Mesenchymal stem cell (in vitro differentiated cells and primary cell): ENCODE data around the gene PMPCB.
A peak's percentile ranks its signal among the peaks of the same experiment; 100 is the strongest.

Source experiments
- DNase-seq: peaks from one replicate; pipeline ENCODE4 v3.0.0-alpha.2; 2013
- H2AFZ ChIP-seq: one replicate; pipeline ENCODE4 v1.6.1; 2013; ENCODE audit warnings: low read depth, mild to moderate bottlenecking, control low read depth, inconsistent platforms, low read length, moderate library complexity
- H2AK5ac ChIP-seq: 2 replicates; pipeline ENCODE4 v1.6.1; 2013; ENCODE audit warnings: low read length, moderate library complexity, mild to moderate bottlenecking, inconsistent platforms; ENCODE audit not compliant: severe bottlenecking
- H2BK120ac ChIP-seq: one replicate; pipeline ENCODE4 v1.6.1; 2013; ENCODE audit warnings: low read depth, mild to moderate bottlenecking, inconsistent platforms, low read length, moderate library complexity
- H2BK12ac ChIP-seq, 2 experiments: one replicate each; pipeline ENCODE4 v1.6.1; 2013; ENCODE audit warnings: inconsistent platforms in 2 of 2, low read length in 2 of 2, mild to moderate bottlenecking in 2 of 2, moderate library complexity in 2 of 2, control low read depth in 1 of 2
- H2BK15ac ChIP-seq: one replicate; pipeline ENCODE4 v1.6.1; 2013; ENCODE audit warnings: mild to moderate bottlenecking, low read depth, inconsistent platforms; ENCODE audit not compliant: poor library complexity, severe bottlenecking
- H2BK5ac ChIP-seq: 2 replicates; pipeline ENCODE4 v1.6.1; 2013; ENCODE audit warnings: low read depth, mild to moderate bottlenecking, low read length, control low read depth, inconsistent platforms; ENCODE audit not compliant: poor library complexity, severe bottlenecking
- H3K14ac ChIP-seq, 2 experiments: one replicate each; pipeline ENCODE4 v1.6.1; 2013; ENCODE audit warnings: inconsistent platforms in 2 of 2, low read length in 2 of 2, control low read depth in 1 of 2, mild to moderate bottlenecking in 1 of 2, moderate library complexity in 1 of 2
- H3K18ac ChIP-seq, 2 experiments: one replicate each; pipeline ENCODE4 v1.6.1; 2013; ENCODE audit warnings: inconsistent platforms in 2 of 2, low read length in 2 of 2, control low read depth in 1 of 2, low read depth in 1 of 2, mild to moderate bottlenecking in 1 of 2
- H3K23ac ChIP-seq, 2 experiments: one replicate each; pipeline ENCODE4 v1.6.1; 2013; ENCODE audit warnings: inconsistent platforms in 2 of 2, low read length in 2 of 2, mild to moderate bottlenecking in 2 of 2, moderate library complexity in 2 of 2, control low read depth in 1 of 2
- H3K27ac ChIP-seq: 2 replicates; pipeline ENCODE4 v1.5.1; 2013; ENCODE audit warnings: mild to moderate bottlenecking, moderate library complexity, low read length, control low read depth, inconsistent platforms; ENCODE audit not compliant: poor library complexity, severe bottlenecking
- H3K27me3 ChIP-seq, 2 experiments: 2 replicates each; pipeline versions ENCODE4 v1.6.1 to v1.7.0; 2013; ENCODE audit warnings: low read length in 2 of 2, mild to moderate bottlenecking in 2 of 2, moderate library complexity in 2 of 2, control low read depth in 1 of 2, inconsistent platforms in 1 of 2; ENCODE audit not compliant: control insufficient read depth in 1 of 2, insufficient read depth in 1 of 2
- H3K36me3 ChIP-seq, 2 experiments: 2 replicates each; pipeline versions ENCODE4 v1.6.1 to v1.7.0; 2013; ENCODE audit warnings: low read length in 2 of 2, control low read depth in 1 of 2, inconsistent platforms in 1 of 2, low read depth in 1 of 2, mild to moderate bottlenecking in 1 of 2; ENCODE audit not compliant: insufficient read depth in 2 of 2, control insufficient read depth in 1 of 2
- H3K4ac ChIP-seq, 2 experiments: one replicate each; pipeline ENCODE4 v1.6.1; 2013; ENCODE audit warnings: inconsistent platforms in 2 of 2, low read length in 2 of 2, mild to moderate bottlenecking in 2 of 2, moderate library complexity in 2 of 2, control low read depth in 1 of 2, low read depth in 1 of 2
- H3K4me1 ChIP-seq: 2 replicates; pipeline ENCODE4 v1.6.1; 2013; ENCODE audit warnings: low read depth, low read length, control low read depth; ENCODE audit not compliant: control insufficient read depth, insufficient read depth
- H3K4me2 ChIP-seq: 2 replicates; pipeline ENCODE4 v1.6.1; 2013; ENCODE audit warnings: low read length, mild to moderate bottlenecking, inconsistent platforms; ENCODE audit not compliant: poor library complexity, severe bottlenecking
- H3K4me3 ChIP-seq, 2 experiments: 2 replicates each; pipeline versions ENCODE4 v1.5.1 to v1.7.0; 2013; ENCODE audit warnings: low read length in 2 of 2, mild to moderate bottlenecking in 2 of 2, control low read depth in 1 of 2, low read depth in 1 of 2; ENCODE audit not compliant: insufficient read depth in 1 of 2
- H3K79me1 ChIP-seq: replicated peaks from 2 replicates; pipeline ENCODE4 v1.6.1; 2013; ENCODE audit warnings: mild to moderate bottlenecking, control low read depth, low read length, inconsistent platforms; ENCODE audit not compliant: poor library complexity, severe bottlenecking
- H3K9ac ChIP-seq: 2 replicates; pipeline ENCODE4 v1.7.0; 2013; ENCODE audit warnings: mild to moderate bottlenecking, low read length, moderate library complexity
- H3K9me3 ChIP-seq: 2 replicates; pipeline ENCODE4 v1.7.0; 2013; ENCODE audit warnings: mild to moderate bottlenecking, low read length; ENCODE audit not compliant: control insufficient read depth
- H4K8ac ChIP-seq: one replicate; pipeline ENCODE4 v1.6.1; 2013; ENCODE audit warnings: inconsistent platforms, mild to moderate bottlenecking, low read length, moderate library complexity
- H4K91ac ChIP-seq: one replicate; pipeline ENCODE4 v1.6.1; 2013; ENCODE audit warnings: mild to moderate bottlenecking, low read length, inconsistent platforms
- WGBS: methylation state at CpG from one replicate; pipeline ENCODE4 v1.1.7; 2013; ENCODE audit warnings: mixed read lengths; 5-methylcytosine and 5-hydroxymethylcytosine counted together

Gene PMPCB

GRCh38 chr7:103343332-103343731 is 46.1 kb downstream of the PMPCB start:
- H2AK5ac ChIP-seq: no peak overlapping the region
- no peak overlapping the region for H4K8ac ChIP-seq
- H3K36me3 ChIP-seq: peaks cover 8 to 32% of the 10 kb centered on the region in 2 experiments
- H3K27me3 ChIP-seq: no peaks in the 10 kb centered on the region
- H3K14ac ChIP-seq: no peak overlapping the region
- peak overlapping the region; percentile 97 for H3K9ac ChIP-seq
- H3K4me2 ChIP-seq: peak overlapping the region; percentile 46
- no peaks in the 10 kb centered on the region for H3K79me1 ChIP-seq
- H2BK15ac ChIP-seq: no peak overlapping the region
- H2BK5ac ChIP-seq: no peak overlapping the region
- H3K4me3 ChIP-seq: peak overlapping the region in 1 of 2 experiments; percentile 90
- H3K4me1 ChIP-seq: peaks cover 1% of the 10 kb centered on the region
- no peak overlapping the region for H3K18ac ChIP-seq
- H3K4ac ChIP-seq: no peak overlapping the region
- no peak overlapping the region for H4K91ac ChIP-seq
- no peak overlapping the region for H2BK120ac ChIP-seq
- H3K23ac ChIP-seq: no peak overlapping the region
- H3K9me3 ChIP-seq: no peaks in the 10 kb centered on the region
- H3K27ac ChIP-seq: no peak overlapping the region
- peak; percentile 4 for DNase-seq
- no peak overlapping the region for H2BK12ac ChIP-seq
- H2AFZ ChIP-seq: no peak overlapping the region

- H2AK5ac ChIP-seq: no peak overlapping the region
- H3K4me2 ChIP-seq: peak overlapping the region; percentile 80
- peak overlapping the region; percentile 60 for H2BK5ac ChIP-seq
- peak overlapping the region; percentile 89 for H2AFZ ChIP-seq
- peaks cover 3% of the 10 kb centered on the region for H3K4me1 ChIP-seq
- H3K14ac ChIP-seq: no peak overlapping the region
- no peak overlapping the region for H3K23ac ChIP-seq
- H2BK12ac ChIP-seq: no peak overlapping the region
- peak overlapping the region; percentile 20 to 75 for H3K4ac ChIP-seq
- peak overlapping the region; percentile 23 to 87 for H3K18ac ChIP-seq
- H2BK15ac ChIP-seq: no peak overlapping the region
- peak overlapping the region; percentile 96 for H4K8ac ChIP-seq
- 4% methylated on average over 26 of the region's 26 CpGs for WGBS
- H3K36me3 ChIP-seq: peaks cover 6 to 30% of the 10 kb centered on the region in 2 experiments
- no peaks in the 10 kb centered on the region for H3K9me3 ChIP-seq
- peak overlapping the region; percentile 81 for H4K91ac ChIP-seq
- peak; percentile 56 for DNase-seq
- H2BK120ac ChIP-seq: peak overlapping the region; percentile 11
- H3K79me1 ChIP-seq: no peaks in the 10 kb centered on the region
- no peaks in the 10 kb centered on the region for H3K27me3 ChIP-seq
- peak overlapping the region; percentile 97 for H3K9ac ChIP-seq
- H3K27ac ChIP-seq: peak overlapping the region; percentile 45
- H3K4me3 ChIP-seq: peak overlapping the region; percentile 90
These were observed 46.7 kb downstream of the PMPCB start for GRCh38 chr7:103343758-103344452.

- Histone ChIP-seq H2BK5ac (peak within 1 kb of the TSS; percentile 60), H3K27ac (peak within 1 kb of the TSS; percentile 45), H2BK120ac (peak within 1 kb of the TSS; percentile 11), H3K9ac (peak within 1 kb of the TSS; percentile 97), H3K4ac (peak within 1 kb of the TSS; percentile 36 to 75), H3K4me3 (peak within 1 kb of the TSS; percentile 90), H2BK15ac (peak within 1 kb of the TSS; percentile 30), H3K79me1 (no peaks in the 10 kb centered on the region), H3K27me3 (no peaks in the 10 kb centered on the region), H4K8ac (peak within 1 kb of the TSS; percentile 96), H2AK5ac (no peak within 1 kb of the TSS), H3K18ac (peak within 1 kb of the TSS; percentile 23 to 87), H3K9me3 (no peaks in the 10 kb centered on the region), H2BK12ac (peak within 1 kb of the TSS in 1 of 2 experiments; percentile 22), H2AFZ (peak within 1 kb of the TSS; percentile 89), H3K23ac (no peak within 1 kb of the TSS), H4K91ac (peak within 1 kb of the TSS; percentile 81), H3K36me3 (peaks cover 6 to 24% of the 10 kb centered on the region in 2 experiments), H3K4me1 (peaks cover 6% of the 10 kb centered on the region), H3K4me2 (peak within 1 kb of the TSS; percentile 80), H3K14ac (peak within 1 kb of the TSS in 1 of 2 experiments; percentile 93)
- 13% methylated on average over 41 of the region's 43 CpGs for WGBS
- peak; percentile 94 for DNase-seq
These were observed 47.4 kb downstream of the PMPCB start, which contains the start of gene DNAJC2 for GRCh38 chr7:103344453-103345149. Gene DNAJC2, minus strand, starts transcription at chr7:103344767. Its CDS starts 145 bp downstream, at chr7:103344622.

- no peak overlapping the region for H2BK5ac ChIP-seq
- no peaks in the 10 kb centered on the region for H3K27me3 ChIP-seq
- no peak overlapping the region for H3K23ac ChIP-seq
- H3K9me3 ChIP-seq: no peaks in the 10 kb centered on the region
- peaks cover 0 to 14% of the 10 kb centered on the region in 2 experiments for H3K36me3 ChIP-seq
- DNase-seq: no peak
- no peak overlapping the region for H2BK12ac ChIP-seq
- no peak overlapping the region for H2AFZ ChIP-seq
- H3K18ac ChIP-seq: no peak overlapping the region
- H2AK5ac ChIP-seq: no peak overlapping the region
- peaks cover 7% of the 10 kb centered on the region for H3K4me1 ChIP-seq
- WGBS: 94% methylated on average over 5 of the region's 5 CpGs
- no peak overlapping the region for H3K4ac ChIP-seq
- H2BK15ac ChIP-seq: no peak overlapping the region
- H3K14ac ChIP-seq: no peak overlapping the region
- no peak overlapping the region for H4K8ac ChIP-seq
- H3K79me1 ChIP-seq: no peaks in the 10 kb centered on the region
- no peak overlapping the region for H3K4me3 ChIP-seq
- no peak overlapping the region for H4K91ac ChIP-seq
- no peak overlapping the region for H3K27ac ChIP-seq
- no peak overlapping the region for H2BK120ac ChIP-seq
- H3K4me2 ChIP-seq: no peak overlapping the region
- no peak overlapping the region for H3K9ac ChIP-seq
These were observed 49.2 kb downstream of the PMPCB start for GRCh38 chr7:103346396-103346795.
